WERI-Rb-1 (cell line): ENCODE data around the gene RFX4.

ENCODE experiments used
- DNase-seq: peaks from one replicate; pipeline ENCODE4 v3.0.0-alpha.2; 2020
- H3K27ac ChIP-seq: fragments of 250-450 bp; sonication (Bioruptor Pico); 2 replicates; pipeline ENCODE4 v1.5.1; 2020; ENCODE audit warnings: mild to moderate bottlenecking, moderate library complexity
- H3K27me3 ChIP-seq: fragments of 250-450 bp; sonication (Bioruptor Pico); 2 replicates; pipeline ENCODE4 v1.5.1; 2021; ENCODE audit warnings: mild to moderate bottlenecking, low read depth, moderate library complexity; ENCODE audit not compliant: insufficient read depth, severe bottlenecking
- H3K36me3 ChIP-seq: fragments of 250-450 bp; sonication (Bioruptor Pico); 2 replicates; pipeline ENCODE4 v1.5.1; 2020; ENCODE audit warnings: mild to moderate bottlenecking, moderate library complexity
- H3K4me3 ChIP-seq: 2 replicates; pipeline ENCODE4 v1.5.1; 2011; ENCODE audit warnings: low read depth, mild to moderate bottlenecking, control low read depth, low read length
- H3K9me3 ChIP-seq: fragments of 250-450 bp; sonication (Bioruptor Pico); 2 replicates; pipeline ENCODE4 v1.5.1; 2021; ENCODE audit warnings: mild to moderate bottlenecking, moderate library complexity; ENCODE audit not compliant: severe bottlenecking
- CTCF ChIP-seq: IDR thresholded peaks from 2 replicates; pipeline ENCODE4 v1.5.1; 2011; ENCODE audit warnings: low read depth, mild to moderate bottlenecking, control low read depth, inconsistent platforms, low read length

Gene RFX4

GRCh38 chr12:106595268-106595667 lies 12.5 kb downstream of the RFX4 start:
- no peak for DNase-seq
- no peaks in the 10 kb centered on the region for H3K36me3 ChIP-seq
- no peak for TF ChIP-seq CTCF
- H3K27me3 ChIP-seq: peaks cover 90% of the 10 kb centered on the region
- no peak overlapping the region for H3K4me3 ChIP-seq
- no peak overlapping the region for H3K27ac ChIP-seq
- no peaks in the 10 kb centered on the region for H3K9me3 ChIP-seq

- H3K27ac ChIP-seq: no peak overlapping the region
- H3K36me3 ChIP-seq: no peaks in the 10 kb centered on the region
- H3K27me3 ChIP-seq: peaks cover 95% of the 10 kb centered on the region
- H3K4me3 ChIP-seq: no peak overlapping the region
- DNase-seq: no peak
- TF ChIP-seq CTCF: no peak
- no peaks in the 10 kb centered on the region for H3K9me3 ChIP-seq
These were observed 15.2 kb downstream of the RFX4 start for GRCh38 chr12:106598003-106598402.

GRCh38 chr12:106599302-106599701 lies 16.5 kb downstream of the RFX4 start:
- Histone ChIP-seq H3K27ac (no peak overlapping the region), H3K9me3 (no peaks in the 10 kb centered on the region), H3K4me3 (no peak overlapping the region), H3K36me3 (no peaks in the 10 kb centered on the region), H3K27me3 (peaks cover 94% of the 10 kb centered on the region)
- TF ChIP-seq CTCF: no peak
- no peak for DNase-seq

GRCh38 chr12:106600503-106600902 lies 17.7 kb downstream of the RFX4 start:
- Histone ChIP-seq H3K36me3 (no peaks in the 10 kb centered on the region), H3K4me3 (no peak overlapping the region), H3K9me3 (no peaks in the 10 kb centered on the region), H3K27me3 (peaks cover 94% of the 10 kb centered on the region), H3K27ac (no peak overlapping the region)
- no peak for DNase-seq
- no peak for TF ChIP-seq CTCF

- no peak overlapping the region for H3K4me3 ChIP-seq
- TF ChIP-seq CTCF: no peak
- H3K27ac ChIP-seq: no peak overlapping the region
- no peaks in the 10 kb centered on the region for H3K36me3 ChIP-seq
- no peak for DNase-seq
- H3K27me3 ChIP-seq: peaks cover 94% of the 10 kb centered on the region
- no peaks in the 10 kb centered on the region for H3K9me3 ChIP-seq
These were observed 18.2 kb downstream of the RFX4 start for GRCh38 chr12:106601031-106601430.

DNA sequence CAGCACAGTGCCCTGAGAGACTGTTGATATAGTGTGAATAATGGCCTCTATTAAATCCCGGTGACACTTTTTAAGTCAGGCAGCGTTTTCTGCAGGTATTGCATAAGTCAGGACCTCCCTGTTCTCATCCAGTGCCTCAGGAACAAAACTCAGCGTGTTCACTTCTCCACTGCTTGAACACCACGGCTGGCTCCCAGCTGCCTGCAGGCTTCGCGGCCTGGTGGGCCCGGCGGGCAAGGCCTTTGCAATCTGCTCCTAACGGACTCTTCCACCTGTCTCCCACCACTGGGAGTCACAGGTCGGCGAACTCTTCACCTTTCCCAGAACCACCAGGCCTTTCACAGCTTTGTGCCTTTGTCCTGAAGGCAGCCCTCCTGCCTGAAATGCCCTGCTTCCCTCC lies 18.7 kb downstream of the RFX4 start:
- no peak for TF ChIP-seq CTCF
- Histone ChIP-seq H3K36me3 (no peaks in the 10 kb centered on the region), H3K4me3 (no peak overlapping the region), H3K27me3 (peaks cover 94% of the 10 kb centered on the region), H3K27ac (no peak overlapping the region), H3K9me3 (no peaks in the 10 kb centered on the region)
- no peak for DNase-seq
